Central memory CD8-positive, alpha-beta T cell (primary cell): ENCODE results near the gene PINK1.

Experiments
- ATAC-seq: fragments of 150-1000 bp; cut with Tn5 transposase; replicated peaks from 2 replicates; pipeline ENCODE4 v1.10.0; 2022; ENCODE audit warnings: mild to moderate bottlenecking, moderate FRiP score, moderate number of reproducible peaks; ENCODE audit not compliant: poor library complexity, severe bottlenecking; ENCODE audit errors: extremely low read depth
- DNase-seq, 2 donors: peaks; one replicate each; pipeline ENCODE4 v3.0.0; 2021; ENCODE audit warnings: low spot score in 2 of 2
- H3K27ac Mint-ChIP-seq: one replicate; pipeline ENCODE4 v1.8.0; 2022; ENCODE audit warnings: low read depth, mild to moderate bottlenecking, moderate library complexity, mixed read lengths
- H3K27me3 Mint-ChIP-seq: one replicate; pipeline ENCODE4 v1.8.0; 2022; ENCODE audit warnings: mixed read lengths
- H3K36me3 Mint-ChIP-seq: one replicate; pipeline ENCODE4 v1.8.0; 2022; ENCODE audit warnings: mild to moderate bottlenecking, moderate library complexity, mixed read lengths; ENCODE audit not compliant: insufficient read depth
- H3K4me1 Mint-ChIP-seq: one replicate; pipeline ENCODE4 v1.8.0; 2022; ENCODE audit warnings: mixed read lengths
- H3K4me3 Mint-ChIP-seq: one replicate; pipeline ENCODE4 v1.8.0; 2022; ENCODE audit warnings: mild to moderate bottlenecking, moderate library complexity, mixed read lengths
- H3K9me3 Mint-ChIP-seq: one replicate; pipeline ENCODE4 v1.8.0; 2022; ENCODE audit warnings: mixed read lengths

Gene PINK1

GRCh38 chr1:20633190-20634064 lies at the start of gene PINK1:
TSS of gene PINK1 (plus strand) at chr1:20633458. CDS start at chr1:20633549, 91 bp downstream.
- peaks cover 12% of the 10 kb centered on the region for H3K36me3 Mint-ChIP-seq
- H3K27me3 Mint-ChIP-seq: no peaks in the 10 kb centered on the region
- H3K27ac Mint-ChIP-seq: peak within 1 kb of the TSS; percentile 61
- DNase-seq (peak; percentile 90 to 98), ATAC-seq (peak; percentile 90)
- H3K4me3 Mint-ChIP-seq: peak within 1 kb of the TSS; percentile 88
- no peaks in the 10 kb centered on the region for H3K9me3 Mint-ChIP-seq
- peaks cover 18% of the 10 kb centered on the region for H3K4me1 Mint-ChIP-seq

GRCh38 chr1:20584890-20585289 lies 48.4 kb upstream of the PINK1 start:
- Mint-ChIP-seq H3K27me3 (peaks cover 51% of the 10 kb centered on the region), H3K9me3 (no peaks in the 10 kb centered on the region), H3K36me3 (no peaks in the 10 kb centered on the region), H3K4me1 (peaks cover 12% of the 10 kb centered on the region), H3K4me3 (no peak overlapping the region), H3K27ac (no peak overlapping the region)
- DNase-seq (no peak), ATAC-seq (no peak)

GRCh38 chr1:20586953-20587660 lies 46.2 kb upstream of the PINK1 start:
- H3K27me3 Mint-ChIP-seq: peaks cover 73% of the 10 kb centered on the region
- DNase-seq (no peak), ATAC-seq (no peak)
- no peak overlapping the region for H3K4me3 Mint-ChIP-seq
- H3K9me3 Mint-ChIP-seq: no peaks in the 10 kb centered on the region
- H3K27ac Mint-ChIP-seq: no peak overlapping the region
- no peaks in the 10 kb centered on the region for H3K36me3 Mint-ChIP-seq
- peaks cover 14% of the 10 kb centered on the region for H3K4me1 Mint-ChIP-seq

GRCh38 chr1:20587661-20588053 lies 45.6 kb upstream of the PINK1 start:
- H3K36me3 Mint-ChIP-seq: no peaks in the 10 kb centered on the region
- no peak overlapping the region for H3K27ac Mint-ChIP-seq
- peaks cover 14% of the 10 kb centered on the region for H3K4me1 Mint-ChIP-seq
- ATAC-seq: no peak
- H3K27me3 Mint-ChIP-seq: peaks cover 78% of the 10 kb centered on the region
- no peaks in the 10 kb centered on the region for H3K9me3 Mint-ChIP-seq
- DNase-seq: no peak
- no peak overlapping the region for H3K4me3 Mint-ChIP-seq

GRCh38 chr1:20588634-20589225 lies 44.5 kb upstream of the PINK1 start, which contains the start of gene CDA:
TSS of gene CDA (plus strand) at chr1:20589097. CDS start at chr1:20589130, 33 bp downstream.
- Mint-ChIP-seq H3K36me3 (no peaks in the 10 kb centered on the region), H3K27ac (no peak within 1 kb of the TSS), H3K4me3 (peak within 1 kb of the TSS; percentile 14), H3K9me3 (no peaks in the 10 kb centered on the region), H3K4me1 (peaks cover 14% of the 10 kb centered on the region), H3K27me3 (peaks cover 89% of the 10 kb centered on the region)
- no peak for DNase-seq
- ATAC-seq: no peak

GRCh38 chr1:20589331-20590278 lies 43.7 kb upstream of the PINK1 start:
- H3K27me3 Mint-ChIP-seq: peaks cover 91% of the 10 kb centered on the region

GRCh38 chr1:20590306-20590777 lies 42.9 kb upstream of the PINK1 start:
- ATAC-seq (no peak), DNase-seq (no peak)
- Mint-ChIP-seq H3K4me1 (peaks cover 14% of the 10 kb centered on the region), H3K9me3 (no peaks in the 10 kb centered on the region), H3K27me3 (peaks cover 92% of the 10 kb centered on the region), H3K36me3 (no peaks in the 10 kb centered on the region), H3K27ac (no peak overlapping the region), H3K4me3 (no peak overlapping the region)

More at GRCh38 chr1:20589331-20590278, 43.7 kb upstream of the PINK1 start:
- Mint-ChIP-seq H3K27ac (no peak overlapping the region), H3K36me3 (no peaks in the 10 kb centered on the region), H3K4me3 (peak overlapping the region; percentile 14), H3K9me3 (no peaks in the 10 kb centered on the region), H3K4me1 (peaks cover 14% of the 10 kb centered on the region)
- DNase-seq (no peak), ATAC-seq (peak; percentile 46)

- H3K36me3 Mint-ChIP-seq: no peaks in the 10 kb centered on the region
- H3K9me3 Mint-ChIP-seq: no peaks in the 10 kb centered on the region
- H3K4me3 Mint-ChIP-seq: no peak overlapping the region
- peaks cover 74% of the 10 kb centered on the region for H3K27me3 Mint-ChIP-seq
- DNase-seq (no peak), ATAC-seq (no peak)
- H3K27ac Mint-ChIP-seq: no peak overlapping the region
- H3K4me1 Mint-ChIP-seq: peaks cover 13% of the 10 kb centered on the region
Observed at GRCh38 chr1:20593756-20594155, 39.5 kb upstream of the PINK1 start.

GRCh38 chr1:20594746-20595145 lies 38.5 kb upstream of the PINK1 start:
- Mint-ChIP-seq H3K9me3 (no peaks in the 10 kb centered on the region), H3K4me3 (no peak overlapping the region), H3K4me1 (peaks cover 3% of the 10 kb centered on the region), H3K27ac (no peak overlapping the region), H3K36me3 (no peaks in the 10 kb centered on the region), H3K27me3 (peaks cover 71% of the 10 kb centered on the region)
- ATAC-seq (no peak), DNase-seq (no peak)

- Mint-ChIP-seq H3K4me3 (no peak overlapping the region), H3K36me3 (no peaks in the 10 kb centered on the region), H3K27ac (no peak overlapping the region), H3K27me3 (peaks cover 65% of the 10 kb centered on the region), H3K4me1 (no peaks in the 10 kb centered on the region), H3K9me3 (no peaks in the 10 kb centered on the region)
- ATAC-seq (no peak), DNase-seq (no peak)
Observed at GRCh38 chr1:20596106-20596505, 37.2 kb upstream of the PINK1 start.

GRCh38 chr1:20597650-20598049 lies 35.6 kb upstream of the PINK1 start:
- no peak for DNase-seq
- no peak for ATAC-seq
- Mint-ChIP-seq H3K4me1 (no peaks in the 10 kb centered on the region), H3K9me3 (no peaks in the 10 kb centered on the region), H3K4me3 (no peak overlapping the region), H3K36me3 (no peaks in the 10 kb centered on the region), H3K27me3 (peaks cover 50% of the 10 kb centered on the region), H3K27ac (no peak overlapping the region)

- no peaks in the 10 kb centered on the region for H3K4me1 Mint-ChIP-seq
- H3K27ac Mint-ChIP-seq: no peak overlapping the region
- no peak for DNase-seq
- peaks cover 34% of the 10 kb centered on the region for H3K27me3 Mint-ChIP-seq
- no peak for ATAC-seq
- H3K36me3 Mint-ChIP-seq: no peaks in the 10 kb centered on the region
- no peaks in the 10 kb centered on the region for H3K9me3 Mint-ChIP-seq
- no peak overlapping the region for H3K4me3 Mint-ChIP-seq
Observed at GRCh38 chr1:20600156-20600555, 33.1 kb upstream of the PINK1 start.
